Neural cell (in vitro differentiated cells): ENCODE results near the gene SMAD2. TPM values are rescaled to one million over a fixed set of nuclear protein-coding genes. Genes with fewer than 3 reads are reported as not detected.

ENCODE experiments used
- H2AFZ ChIP-seq: fragments of 200-600, 300-800 bp; sonication (generic), shearing (Covaris generic); 2 replicates; pipeline ENCODE4 v1.6.0; 2014; ENCODE audit warnings: low read depth, mild to moderate bottlenecking, antibody characterized with exemption, low read length, moderate library complexity
- H3F3A ChIP-seq: fragments of 200-600 bp; shearing (Covaris generic); 2 replicates; pipeline ENCODE4 v1.6.1; 2016; ENCODE audit warnings: mild to moderate bottlenecking, moderate library complexity, mixed read lengths, antibody characterized with exemption, low read length; ENCODE audit not compliant: insufficient read depth, poor library complexity, severe bottlenecking
- H3K27ac ChIP-seq: fragments of 200-600, 300-800 bp; sonication (generic), shearing (Covaris generic); 2 replicates; pipeline ENCODE4 v1.5.1; 2014; ENCODE audit warnings: mild to moderate bottlenecking, low read length, moderate library complexity
- H3K27me3 ChIP-seq: fragments of 300-800, 200-600 bp; sonication (generic), shearing (Covaris generic); 2 replicates; pipeline ENCODE4 v1.6.0; 2014; ENCODE audit warnings: mild to moderate bottlenecking, low read depth, low read length, moderate library complexity; ENCODE audit not compliant: insufficient read depth
- H3K36me3 ChIP-seq: fragments of 300-800, 200-600 bp; sonication (generic), shearing (Covaris generic); 2 replicates; pipeline ENCODE4 v1.5.1; 2014; ENCODE audit warnings: mild to moderate bottlenecking, antibody characterized with exemption, low read length, moderate library complexity; ENCODE audit not compliant: insufficient read depth
- H3K4me2 ChIP-seq: fragments of 300-800, 200-600 bp; sonication (generic), shearing (Covaris generic); 2 replicates; pipeline ENCODE4 v1.6.0; 2014; ENCODE audit warnings: mild to moderate bottlenecking, low read length
- H3K4me3 ChIP-seq: fragments of 300-800, 200-600 bp; sonication (generic), shearing (Covaris generic); 2 replicates; pipeline ENCODE4 v1.5.1; 2014; ENCODE audit warnings: mild to moderate bottlenecking, low read length, moderate library complexity
- H3K79me2 ChIP-seq: fragments of 200-600 bp; shearing (Covaris generic); replicated peaks from 2 replicates; pipeline ENCODE4 v1.6.0; 2014; ENCODE audit warnings: mild to moderate bottlenecking, low read length, moderate library complexity; ENCODE audit not compliant: insufficient read depth
- H3K9ac ChIP-seq: fragments of 300-800, 200-600 bp; sonication (generic), shearing (Covaris generic); 2 replicates; pipeline ENCODE4 v1.6.1; 2016; ENCODE audit warnings: mild to moderate bottlenecking, low read length, mixed read lengths
- H3K9me2 ChIP-seq: fragments of 200-600 bp; shearing (Covaris generic); 2 replicates; pipeline ENCODE4 v1.6.1; 2016; ENCODE audit warnings: mild to moderate bottlenecking, low read length, mixed read lengths; ENCODE audit not compliant: insufficient read depth
- H3K9me3 ChIP-seq: fragments of 200-600, 300-800 bp; sonication (generic), shearing (Covaris generic); 2 replicates; pipeline ENCODE4 v1.6.1; 2016; ENCODE audit warnings: mild to moderate bottlenecking, mixed run types, low read length, moderate library complexity, mixed read lengths
- H4K20me1 ChIP-seq: fragments of 200-600 bp; shearing (Covaris generic); 2 replicates; pipeline ENCODE4 v1.6.1; 2016; ENCODE audit warnings: mild to moderate bottlenecking, mixed run types; ENCODE audit not compliant: insufficient read depth
- CTCF ChIP-seq: fragments of 450-650 bp; IDR thresholded peaks from 2 replicates; pipeline ENCODE4 v1.5.1; 2014; ENCODE audit warnings: antibody characterized with exemption, mild to moderate bottlenecking, moderate library complexity; ENCODE audit not compliant: poor library complexity, severe bottlenecking
- EP300 ChIP-seq: fragments of 450-650 bp; conservative IDR thresholded peaks from 2 replicates; pipeline ENCODE4 v1.6.1; 2014; ENCODE audit warnings: antibody characterized with exemption, mild to moderate bottlenecking, moderate library complexity; ENCODE audit not compliant: poor library complexity, severe bottlenecking
- EZH2 ChIP-seq: fragments of 200-600, 300-800 bp; shearing (Covaris generic), sonication (generic); IDR thresholded peaks from 2 replicates; pipeline ENCODE4 v1.6.1; 2014; ENCODE audit warnings: antibody characterized with exemption, low read length, borderline replicate concordance, mild to moderate bottlenecking; ENCODE audit not compliant: insufficient read depth, poor library complexity, severe bottlenecking
- MXI1 ChIP-seq: fragments of 450-650 bp; conservative IDR thresholded peaks from 2 replicates; pipeline ENCODE4 v1.6.1; 2014; ENCODE audit warnings: antibody characterized with exemption, mild to moderate bottlenecking; ENCODE audit not compliant: poor library complexity, severe bottlenecking
- POLR2AphosphoS5 ChIP-seq: IDR thresholded peaks from 2 replicates; pipeline ENCODE4 v1.6.1; 2012
- RAD21 ChIP-seq: fragments of 450-650 bp; conservative IDR thresholded peaks from 2 replicates; pipeline ENCODE4 v1.6.1; 2014; ENCODE audit warnings: antibody characterized with exemption, mild to moderate bottlenecking, moderate library complexity
- REST ChIP-seq: IDR thresholded peaks from 2 replicates; pipeline ENCODE4 v1.6.1; 2012; ENCODE audit warnings: borderline replicate concordance
- SMC3 ChIP-seq: fragments of 450-650 bp; conservative IDR thresholded peaks from 2 replicates; pipeline ENCODE4 v1.6.1; 2014; ENCODE audit warnings: antibody characterized with exemption, mild to moderate bottlenecking, moderate library complexity; ENCODE audit not compliant: poor library complexity
- TAF1 ChIP-seq: IDR thresholded peaks from 2 replicates; pipeline ENCODE4 v1.6.1; 2012; ENCODE audit warnings: low read depth
- polyA plus RNA-seq: library from polyadenylated mRNA; depleted of rRNA; stranded (reverse); fragments of >200 nt; gene quantifications from 2 replicates; pipeline ENCODE4 v1.2.3, GENCODE V29; 2014

Gene SMAD2
- polyA plus RNA-seq, 1 donor from 2014 or later = 64.7 TPM

GRCh38 chr18:47946889-47947288 lies 16.4 kb upstream of the SMAD2 start:
- Histone ChIP-seq H3K9ac (no peak overlapping the region), H3K36me3 (no peaks in the 10 kb centered on the region), H3K27me3 (no peaks in the 10 kb centered on the region), H3K9me2 (no peaks in the 10 kb centered on the region), H4K20me1 (no peaks in the 10 kb centered on the region), H3F3A (no peaks in the 10 kb centered on the region), H3K4me2 (no peak overlapping the region), H3K27ac (no peak overlapping the region), H3K4me3 (no peak overlapping the region), H3K79me2 (no peaks in the 10 kb centered on the region), H2AFZ (no peak overlapping the region), H3K9me3 (no peaks in the 10 kb centered on the region)
- no peak for TF ChIP-seq REST
- no peak for TF ChIP-seq SMC3
- TF ChIP-seq TAF1 = no peak
- no peak for TF ChIP-seq EZH2
- no peak for TF ChIP-seq CTCF
- TF ChIP-seq RAD21 = no peak
- TF ChIP-seq EP300 = no peak
- TF ChIP-seq MXI1 = no peak
- TF ChIP-seq POLR2AphosphoS5 = no peak

- H3K27ac ChIP-seq = no peak overlapping the region
- no peaks in the 10 kb centered on the region for H3K27me3 ChIP-seq
- H3K4me3 ChIP-seq = no peak overlapping the region
- H3K9me3 ChIP-seq = no peaks in the 10 kb centered on the region
- H3K4me2 ChIP-seq = no peak overlapping the region
- no peak overlapping the region for H3K9ac ChIP-seq
- H2AFZ ChIP-seq = no peak overlapping the region
- H4K20me1 ChIP-seq = no peaks in the 10 kb centered on the region
- H3F3A ChIP-seq = no peaks in the 10 kb centered on the region
- H3K36me3 ChIP-seq = no peaks in the 10 kb centered on the region
- no peak for TF ChIP-seq POLR2AphosphoS5
- TF ChIP-seq SMC3 = no peak
- TF ChIP-seq MXI1 = no peak
- TF ChIP-seq EP300 = no peak
- TF ChIP-seq RAD21 = no peak
- TF ChIP-seq TAF1 = no peak
- no peak for TF ChIP-seq CTCF
- no peak for TF ChIP-seq EZH2
- TF ChIP-seq REST = no peak
- no peaks in the 10 kb centered on the region for H3K79me2 ChIP-seq
- no peaks in the 10 kb centered on the region for H3K9me2 ChIP-seq
Measured at GRCh38 chr18:47944972-47945852, 14.8 kb upstream of the SMAD2 start.
